GM10847 (cell line): Measurements from ENCODE around the gene REXO2.

ENCODE experiments used
- POLR2A ChIP-seq: IDR thresholded peaks from 2 replicates; pipeline ENCODE4 v1.6.1; 2011; ENCODE audit not compliant: insufficient read length; ENCODE audit errors: extremely low read depth

The REXO2 gene

DNA sequence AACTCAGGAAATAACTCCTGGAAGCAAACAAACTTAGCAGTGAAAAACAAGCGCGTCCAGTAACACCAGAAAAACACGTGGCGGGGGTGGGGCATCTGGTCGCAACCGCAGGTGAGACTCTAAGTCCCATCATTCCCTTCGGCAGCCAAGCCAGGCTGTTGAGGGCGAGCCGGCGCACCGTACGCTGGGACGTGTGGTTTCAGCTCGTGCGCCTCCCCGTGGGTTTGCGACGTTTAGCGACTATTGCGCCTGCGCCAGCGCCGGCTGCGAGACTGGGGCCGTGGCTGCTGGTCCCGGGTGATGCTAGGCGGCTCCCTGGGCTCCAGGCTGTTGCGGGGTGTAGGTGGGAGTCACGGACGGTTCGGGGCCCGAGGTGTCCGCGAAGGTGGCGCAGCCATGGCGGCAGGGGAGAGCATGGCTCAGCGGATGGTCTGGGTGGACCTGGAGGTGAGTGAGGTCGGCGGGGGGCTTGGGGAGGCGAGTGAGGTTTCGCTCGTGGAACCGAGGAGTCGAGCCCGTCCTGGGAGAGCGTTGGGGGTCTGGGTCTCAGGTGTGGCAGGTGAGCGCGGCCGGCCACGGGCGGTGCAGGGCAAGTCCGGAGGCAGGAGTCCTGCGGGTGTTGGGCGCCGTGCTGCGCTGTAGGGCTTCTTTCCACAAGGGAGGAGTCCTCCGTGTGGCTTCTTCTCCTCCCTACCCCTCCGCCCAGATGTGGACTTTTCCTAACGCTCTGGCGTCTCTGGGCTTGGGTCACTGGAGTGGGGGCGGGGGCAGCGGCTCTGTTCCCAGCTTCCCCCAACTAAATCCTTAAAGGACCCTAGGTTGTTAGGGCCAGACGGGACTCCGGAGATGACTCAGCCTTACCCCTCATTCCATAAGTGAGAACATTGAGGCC, at the start of gene REXO2:
TSS of gene REXO2 (plus strand) at position 239 of the 892 bp plus-strand sequence. CDS start at position 301, 62 bp downstream.
- peak; percentile 28 for TF ChIP-seq POLR2A

DNA sequence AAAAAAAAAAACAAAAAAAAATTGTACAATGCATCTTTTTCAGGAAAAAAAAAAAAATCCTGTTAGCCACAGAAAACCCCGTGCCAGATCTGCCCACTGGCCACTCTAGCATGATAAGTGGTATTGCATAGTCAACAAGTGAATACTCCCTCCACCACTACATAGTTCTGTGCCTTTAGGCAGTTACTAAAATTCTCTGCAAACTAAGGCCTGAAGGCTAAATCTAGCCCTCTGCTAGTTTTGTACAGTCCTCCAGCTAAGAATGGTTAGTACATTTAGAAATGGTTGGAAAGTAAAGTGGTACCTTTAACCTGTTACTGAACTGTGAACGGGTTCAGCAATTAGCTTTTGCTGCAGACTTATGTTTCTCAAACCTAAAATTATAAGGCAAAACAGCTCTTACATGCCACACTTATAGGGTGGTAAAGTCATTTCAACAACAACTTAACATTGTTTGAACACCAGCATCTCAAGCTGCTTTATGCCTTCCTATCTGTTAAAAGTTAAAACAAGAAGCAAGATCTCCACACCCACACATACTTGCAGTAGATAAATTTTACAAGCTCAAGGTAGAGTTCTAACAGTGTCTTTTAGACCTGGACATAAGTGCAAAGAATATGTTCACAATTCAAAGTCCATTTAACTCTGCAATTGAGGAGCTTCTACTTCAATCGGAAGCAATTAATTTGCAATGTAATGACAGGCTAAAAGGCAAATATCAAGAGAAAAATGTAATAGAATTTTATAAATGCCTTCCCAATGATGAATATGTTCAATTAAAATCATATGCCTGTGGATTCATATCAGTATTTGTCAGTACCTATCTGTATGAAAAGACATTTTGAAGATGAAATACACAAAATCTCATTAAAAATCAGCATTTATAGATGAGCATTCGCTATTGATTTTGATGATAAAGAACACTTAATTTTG, 46.3 kb upstream of the REXO2 start:
- TF ChIP-seq POLR2A: no peak

DNA sequence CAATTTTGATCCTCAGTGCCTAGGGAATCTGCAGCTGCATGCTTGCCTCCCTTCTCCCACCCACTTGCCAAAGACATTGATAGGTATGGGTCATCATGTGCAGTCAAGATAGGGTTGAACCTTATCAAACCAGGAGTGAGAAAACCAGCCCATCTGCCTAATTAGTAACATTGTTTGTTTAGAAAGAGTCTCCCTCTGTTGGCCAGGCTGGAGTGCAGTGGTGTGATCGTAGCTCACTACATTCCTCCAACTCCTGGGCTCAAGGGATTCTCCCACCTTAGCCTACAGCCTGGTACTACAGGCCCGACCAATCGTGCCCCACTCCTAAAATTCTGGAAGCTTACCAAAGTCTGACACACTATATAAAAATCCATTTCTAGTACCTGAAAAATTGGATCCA, 43.5 kb upstream of the REXO2 start:
- no peak for TF ChIP-seq POLR2A

DNA sequence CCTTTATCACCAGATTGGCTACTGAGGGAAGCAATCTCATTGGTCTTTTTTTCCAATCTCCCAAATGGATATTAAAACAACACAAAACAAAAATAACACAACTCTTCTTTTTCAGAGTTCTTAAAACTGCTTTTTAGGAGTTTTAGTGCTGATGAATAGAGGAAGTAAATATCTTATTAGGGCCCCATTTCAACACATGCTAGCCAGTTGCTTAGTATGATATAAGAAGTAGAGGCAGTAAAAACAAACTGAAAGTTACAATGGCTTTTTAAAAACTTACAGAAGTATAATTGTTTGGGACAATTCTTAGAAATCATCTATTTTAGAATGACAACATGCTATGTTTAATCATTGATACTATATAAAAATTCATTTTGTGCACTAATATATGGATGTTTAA, 42.4 kb upstream of the REXO2 start:
- TF ChIP-seq POLR2A: no peak

DNA sequence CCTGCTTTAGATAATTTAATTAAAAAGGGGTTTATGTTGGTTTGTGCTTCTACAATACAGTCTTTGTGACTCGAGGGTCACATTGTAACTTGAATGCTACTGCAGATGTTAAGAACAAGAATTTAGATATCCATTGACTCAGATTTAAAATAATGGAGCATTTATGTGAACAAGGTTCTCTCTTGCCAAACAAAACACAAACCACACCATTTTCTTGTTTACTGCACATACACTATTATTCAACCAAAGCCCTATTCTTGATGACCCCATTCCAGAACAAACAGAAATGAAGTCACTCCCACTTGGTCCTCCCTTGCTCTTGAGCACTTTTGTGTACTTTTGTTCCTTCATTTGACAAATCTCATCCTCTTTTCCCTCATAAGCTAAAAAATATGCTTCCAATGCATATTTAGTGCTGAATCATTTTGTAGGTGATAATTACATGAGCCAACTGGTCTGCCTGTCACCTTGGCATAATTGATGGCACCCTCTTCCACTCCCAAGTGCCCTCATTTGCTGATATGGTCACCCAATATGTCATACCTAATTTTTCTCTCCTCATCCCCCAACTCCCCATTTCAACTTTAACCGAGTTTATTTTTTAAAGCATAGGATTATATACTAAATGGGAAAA, 41.8 kb upstream of the REXO2 start:
- TF ChIP-seq POLR2A: no peak

DNA sequence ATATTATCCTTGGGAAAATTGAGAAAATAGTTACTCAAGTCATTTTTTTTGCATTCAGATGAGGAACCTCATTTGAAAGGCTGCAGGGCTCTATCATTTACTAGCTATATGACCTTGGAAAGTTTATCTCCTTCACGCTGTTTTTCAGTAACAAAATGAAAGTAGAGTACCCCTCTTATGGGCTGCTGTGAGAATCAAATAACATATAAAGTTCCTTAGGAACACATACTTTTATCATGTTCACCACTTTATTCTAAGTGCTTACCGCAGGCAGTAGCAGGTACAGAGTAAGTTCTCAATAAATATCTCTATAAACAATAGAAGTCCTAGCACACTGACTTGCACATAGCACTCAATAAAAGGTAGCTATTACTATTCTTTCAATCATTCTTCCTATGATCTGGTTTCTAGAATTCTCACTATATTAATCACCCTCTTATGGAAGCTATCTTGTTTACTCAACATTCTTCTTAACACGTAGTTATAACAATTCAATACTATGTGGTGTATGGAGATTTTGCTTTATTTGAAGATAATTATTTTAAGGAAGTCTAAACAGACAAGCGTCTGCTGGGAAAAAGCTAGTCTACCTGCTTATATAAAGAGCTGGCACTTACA, 40.9 kb upstream of the REXO2 start:
- TF ChIP-seq POLR2A: no peak

DNA sequence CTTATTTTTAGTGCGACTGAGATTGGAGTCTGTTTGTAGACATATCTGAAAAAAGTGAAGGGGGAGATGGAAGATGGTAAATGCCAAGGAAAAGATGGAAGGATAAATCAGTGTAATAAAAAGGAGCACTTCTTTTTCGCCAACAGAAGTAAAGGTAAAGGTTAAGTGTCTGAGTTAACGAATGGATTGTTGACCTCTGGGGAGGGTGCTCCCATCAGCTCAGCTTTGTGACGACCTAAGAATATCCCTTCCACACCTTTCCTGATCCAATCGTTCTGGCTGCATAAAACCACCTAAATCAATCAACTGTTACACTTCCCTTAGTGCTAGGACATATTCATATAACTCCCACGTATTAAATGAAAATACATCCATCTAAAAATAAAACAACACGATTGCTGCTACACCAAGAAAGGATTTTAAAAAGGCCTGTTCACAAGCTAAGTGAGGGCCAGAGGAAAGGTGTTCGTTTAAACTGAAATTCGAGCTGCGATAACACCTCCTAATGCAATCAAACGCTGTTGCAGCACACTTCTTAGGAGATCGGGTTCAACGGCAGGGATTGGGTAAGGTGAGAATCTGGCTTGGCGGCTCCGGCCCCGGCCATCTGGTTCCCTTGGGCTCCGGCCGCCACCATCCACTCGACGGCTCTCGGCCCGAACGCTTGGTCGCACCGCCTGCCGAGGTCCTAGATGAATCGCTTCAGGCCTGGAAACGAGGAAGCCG, 39.6 kb upstream of the REXO2 start:
- no peak for TF ChIP-seq POLR2A

DNA sequence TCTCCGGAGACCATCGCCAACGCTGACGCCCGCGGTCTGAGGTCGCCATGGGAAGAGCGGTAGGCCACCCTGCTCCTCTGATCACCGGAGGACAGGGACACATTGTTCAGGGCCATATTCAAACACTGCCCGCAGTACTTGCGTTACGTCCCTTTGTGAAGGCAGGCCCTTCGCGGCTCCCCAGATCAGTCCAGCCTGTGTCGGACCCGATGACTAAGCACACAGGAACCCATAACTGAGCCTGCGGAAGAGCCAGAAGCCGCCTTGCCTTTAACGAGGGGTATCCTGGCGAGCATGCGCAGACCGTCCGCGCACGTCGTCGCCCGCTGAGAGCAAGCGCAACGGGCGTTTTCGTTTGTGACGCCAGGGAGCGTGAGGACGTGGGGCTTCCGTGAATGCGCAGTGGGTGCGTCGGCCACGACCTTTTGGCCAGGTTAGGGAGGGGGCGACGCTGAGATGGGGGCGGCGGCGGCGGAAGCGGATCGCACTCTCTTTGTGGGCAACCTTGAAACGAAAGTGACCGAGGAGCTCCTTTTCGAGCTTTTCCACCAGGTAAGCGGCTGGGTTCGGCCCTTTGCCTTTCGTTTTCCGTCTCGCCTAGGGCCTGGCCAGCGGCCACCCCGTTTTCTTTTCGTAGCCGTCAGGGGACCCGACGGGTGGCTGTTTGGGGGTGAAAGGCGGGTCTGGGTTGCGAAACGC, 38.9 kb upstream of the REXO2 start, which contains the start of the genes C11orf71 and RBM7:
TSS of gene C11orf71 (minus strand) at position 296 of the 699 bp plus-strand sequence. CDS start at position 116, 180 bp downstream.
TSS of gene RBM7 (plus strand) at position 451 of the 699 bp plus-strand sequence. CDS start at position 457, 6 bp downstream.
- TF ChIP-seq POLR2A: peak; percentile 97

DNA sequence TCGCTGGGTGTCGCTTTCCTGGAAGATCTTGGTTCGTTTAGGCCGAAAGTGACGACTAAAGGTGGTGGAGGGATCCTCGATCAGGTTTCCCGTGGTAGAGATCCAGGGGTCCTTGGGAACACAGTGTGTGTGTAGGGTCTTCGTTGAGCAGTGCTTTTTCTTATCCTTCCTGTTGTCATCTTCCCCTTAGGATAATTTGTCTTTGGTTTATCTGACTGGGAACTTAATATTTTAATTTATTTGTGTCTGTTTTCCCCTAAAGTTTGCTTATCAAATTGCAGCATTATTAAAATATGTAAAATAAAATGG, 38.4 kb upstream of the REXO2 start:
- no peak for TF ChIP-seq POLR2A

DNA sequence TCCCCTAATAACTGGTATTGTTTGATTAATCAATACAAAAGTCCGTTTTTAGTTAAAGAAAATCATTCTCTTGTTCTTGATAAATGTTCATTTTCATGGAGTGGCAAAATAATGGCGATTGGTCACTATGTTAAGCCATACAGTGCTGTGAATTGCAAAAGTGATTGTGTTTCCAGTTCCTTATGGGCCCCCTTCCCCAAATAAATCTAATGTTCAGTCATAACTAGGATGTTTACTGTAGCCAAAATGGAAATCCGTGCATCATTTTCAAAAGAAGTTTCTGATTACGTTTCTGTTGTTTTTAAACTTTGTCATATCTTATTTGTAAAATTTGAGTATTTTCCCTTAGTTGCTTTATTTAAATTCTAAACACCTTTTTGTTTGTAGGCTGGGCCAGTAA, 38.0 kb upstream of the REXO2 start:
- TF ChIP-seq POLR2A: no peak

DNA sequence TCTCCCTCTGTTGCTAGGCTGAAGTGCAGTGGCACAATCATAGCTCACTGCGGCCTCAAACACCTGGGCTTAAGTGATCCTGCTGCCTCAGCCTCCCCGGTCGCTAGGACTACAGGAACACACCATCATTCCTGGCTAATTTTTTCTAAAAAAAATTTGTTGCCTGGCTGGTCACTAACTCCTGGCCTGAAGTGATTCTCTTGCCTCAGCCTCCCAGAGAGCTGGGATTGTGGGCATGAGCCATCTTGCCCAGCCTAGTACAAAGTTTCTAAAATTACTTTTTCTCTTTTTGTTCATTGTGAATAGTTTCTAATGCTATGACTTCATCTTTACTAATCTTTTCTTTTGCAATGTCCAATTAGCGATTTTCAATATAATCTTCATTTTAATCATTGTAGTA, 26.3 kb upstream of the REXO2 start:
- TF ChIP-seq POLR2A: no peak

DNA sequence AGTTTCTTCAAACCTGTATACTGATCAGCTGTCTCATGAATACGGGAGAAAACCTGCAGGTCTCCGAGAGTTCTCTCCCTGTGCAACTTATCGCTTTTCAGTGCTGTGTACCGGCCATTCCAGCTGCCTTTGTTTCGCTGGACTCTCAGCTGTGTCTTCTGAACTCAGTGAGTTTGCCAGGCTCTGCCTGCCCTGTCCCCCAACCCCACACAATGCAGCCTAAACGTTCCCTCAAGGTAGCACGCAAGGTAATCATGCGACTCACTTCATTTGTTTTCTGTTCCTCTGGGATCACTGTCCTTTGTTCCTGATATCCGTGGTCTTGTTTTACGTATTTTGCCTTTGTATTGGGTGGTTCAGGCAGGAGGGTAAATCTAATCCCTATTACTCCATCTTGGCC, 25.3 kb upstream of the REXO2 start:
- TF ChIP-seq POLR2A: no peak

DNA sequence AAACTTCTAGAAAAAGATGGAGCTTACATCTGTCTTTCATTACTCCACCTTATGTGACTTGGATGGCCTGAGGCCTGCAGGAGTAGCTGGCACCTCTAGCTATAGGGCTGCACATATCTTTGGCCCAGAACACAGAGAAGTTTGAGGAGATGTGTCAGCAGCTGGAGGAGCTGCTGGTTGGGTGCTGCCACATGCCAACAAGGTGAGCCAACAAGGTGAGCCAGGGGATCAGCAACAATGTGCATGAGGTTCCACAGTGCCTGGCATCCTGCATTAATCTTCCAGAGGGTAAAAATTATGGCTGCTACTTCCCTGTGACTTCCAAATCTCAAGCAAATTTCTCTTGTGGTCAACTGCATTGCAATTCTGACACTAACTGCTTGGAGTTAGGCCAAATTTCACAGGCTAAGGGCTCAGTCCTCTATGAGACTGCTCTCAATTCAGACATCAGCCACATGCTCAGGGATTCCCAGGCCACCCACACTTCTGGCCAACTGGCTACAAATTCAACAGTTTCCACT, 22.8 kb upstream of the REXO2 start:
- TF ChIP-seq POLR2A: no peak

DNA sequence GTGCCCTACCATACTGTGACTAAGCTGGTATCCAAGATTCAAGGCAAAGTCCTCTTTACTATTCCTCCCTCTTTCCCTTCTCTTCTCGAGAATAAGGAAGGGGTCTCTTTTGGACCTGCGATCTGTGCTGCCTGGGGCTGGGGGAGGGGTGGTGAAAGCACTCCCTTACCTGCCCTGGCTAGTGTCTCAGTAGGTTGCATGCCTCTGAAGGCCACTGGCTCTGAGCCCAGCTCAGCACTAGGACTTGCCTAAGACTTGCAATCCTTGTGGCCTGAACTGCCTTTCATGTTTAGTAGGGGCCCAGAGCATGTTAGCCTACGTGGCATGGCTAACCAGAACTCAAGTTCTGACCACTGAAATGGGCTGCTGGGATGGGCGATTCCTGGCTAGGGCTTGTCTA, 13.0 kb upstream of the REXO2 start:
- TF ChIP-seq POLR2A: no peak

DNA sequence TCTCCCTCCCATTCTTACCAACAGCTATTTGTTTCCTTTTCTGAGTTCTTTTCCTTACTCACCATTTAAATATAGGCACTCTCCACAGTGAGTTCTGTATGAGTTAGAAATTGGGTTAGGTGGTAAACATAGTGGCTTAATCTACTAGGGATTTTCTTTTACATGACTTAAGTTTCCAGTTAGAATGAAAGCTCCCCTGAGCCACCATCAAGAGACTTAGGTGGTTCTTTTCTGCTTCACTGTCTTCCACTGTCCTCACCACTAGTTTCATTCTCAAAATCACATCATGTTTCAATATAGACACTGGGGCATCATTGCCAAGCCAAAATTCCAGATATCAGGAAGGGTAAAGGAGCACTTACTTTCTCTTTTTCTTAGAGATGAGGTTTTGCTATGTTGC, 9.0 kb upstream of the REXO2 start:
- TF ChIP-seq POLR2A: no peak
